Stimulated activated CD8-positive, alpha-beta memory T cell treated with anti-CD3 and anti-CD28 coated beads, Interleukin-4, amount 100 ng/mL, for 24 hours (primary cell): Measurements from ENCODE around the gene FLT1.

Source experiments
- DNase-seq: peaks from one replicate; pipeline ENCODE4 v3.0.0-alpha.2; 2020; ENCODE audit warnings: low read depth

FLT1 gene

DNA sequence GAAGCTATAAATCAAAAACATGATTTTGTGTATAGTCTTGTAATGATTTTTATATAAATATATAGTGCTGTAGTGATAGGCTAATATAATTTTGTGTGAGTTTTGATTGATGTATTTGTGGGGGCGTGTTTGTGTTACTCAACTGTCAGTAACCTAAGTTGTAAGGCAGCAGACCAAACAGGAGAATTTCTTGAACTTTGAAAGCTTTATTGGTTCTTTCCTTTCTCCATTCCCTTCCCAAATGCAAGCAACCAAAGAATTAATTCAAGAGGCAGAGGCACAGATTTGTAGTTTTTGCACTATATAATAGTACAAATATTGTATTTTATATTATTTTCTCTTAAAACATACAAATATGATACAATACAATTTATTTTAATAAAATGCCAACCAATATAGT, 109.6 kb downstream of the FLT1 start:
- DNase-seq, result no peak

DNA sequence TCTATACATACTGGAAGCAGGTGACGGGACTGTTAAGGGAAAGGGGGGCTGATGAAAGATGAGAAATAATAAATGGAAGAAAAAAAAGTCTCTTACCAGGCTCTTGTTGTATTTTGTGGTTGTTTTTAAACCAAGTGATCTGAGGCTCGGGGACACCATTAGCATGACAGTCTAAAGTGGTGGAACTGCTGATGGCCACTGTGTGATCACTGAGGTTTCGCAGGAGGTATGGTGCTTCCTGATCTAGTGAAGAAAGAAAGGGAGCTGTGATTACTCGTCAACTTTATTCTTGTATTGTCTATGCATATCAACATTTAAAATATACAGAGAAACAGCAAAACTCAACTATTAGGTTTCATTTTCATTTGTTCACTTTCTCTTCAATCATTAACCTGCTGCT, 110.1 kb downstream of the FLT1 start:
- DNase-seq, result no peak

DNA sequence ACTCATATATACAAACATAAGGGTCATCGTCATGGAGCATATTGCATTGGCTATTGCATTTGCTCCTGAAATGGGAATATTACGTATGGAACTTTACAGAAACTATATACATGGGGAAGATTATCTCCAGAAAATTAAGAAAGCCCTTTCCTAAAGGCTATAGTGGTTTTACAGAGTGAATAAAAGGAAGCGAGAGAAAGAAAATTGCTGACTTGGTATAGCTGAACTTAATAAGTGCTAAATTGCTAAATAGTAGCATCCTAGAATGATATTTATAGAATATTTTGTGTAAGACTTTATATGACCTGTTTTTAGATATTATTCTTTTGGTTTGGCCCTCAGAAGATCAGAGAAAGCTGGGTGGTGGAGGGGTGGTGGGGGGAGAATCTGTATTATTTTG, 114.6 kb downstream of the FLT1 start:
- DNase-seq, result no peak

DNA sequence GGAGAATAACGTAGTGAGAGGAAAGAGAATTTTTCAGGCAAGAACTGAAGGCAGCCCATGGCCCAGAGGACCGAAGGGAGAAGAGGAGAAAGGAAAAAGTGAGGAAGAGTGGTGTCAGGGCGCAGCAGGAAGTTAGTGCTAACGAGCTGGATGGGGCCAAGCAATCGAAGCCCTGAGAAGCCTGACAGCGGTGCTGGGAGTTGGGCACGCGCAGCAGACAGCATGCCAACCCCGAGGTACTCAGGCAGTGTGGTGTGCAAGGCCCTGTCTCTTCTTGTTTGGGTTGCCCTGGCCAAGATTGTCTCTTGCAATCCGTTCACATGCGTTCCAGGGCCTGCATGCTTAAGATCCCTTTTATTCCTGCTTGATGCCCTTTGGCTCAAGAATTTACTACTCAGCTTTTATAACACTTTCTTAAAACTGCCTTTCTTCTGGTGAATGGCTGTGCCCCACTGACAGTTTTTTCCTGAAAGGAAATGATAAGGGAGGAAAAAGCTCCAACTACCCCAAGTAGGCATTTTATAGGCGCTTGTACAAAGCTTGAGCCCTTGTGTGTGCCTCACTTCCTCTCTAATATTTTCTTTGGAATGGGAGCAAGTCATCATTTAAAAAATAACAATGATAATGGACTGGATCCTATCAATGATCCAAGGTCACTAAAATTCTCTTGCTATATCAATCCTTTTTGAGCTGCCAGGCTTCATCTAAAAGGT, 115.4 kb downstream of the FLT1 start:
- no peak for DNase-seq

DNA sequence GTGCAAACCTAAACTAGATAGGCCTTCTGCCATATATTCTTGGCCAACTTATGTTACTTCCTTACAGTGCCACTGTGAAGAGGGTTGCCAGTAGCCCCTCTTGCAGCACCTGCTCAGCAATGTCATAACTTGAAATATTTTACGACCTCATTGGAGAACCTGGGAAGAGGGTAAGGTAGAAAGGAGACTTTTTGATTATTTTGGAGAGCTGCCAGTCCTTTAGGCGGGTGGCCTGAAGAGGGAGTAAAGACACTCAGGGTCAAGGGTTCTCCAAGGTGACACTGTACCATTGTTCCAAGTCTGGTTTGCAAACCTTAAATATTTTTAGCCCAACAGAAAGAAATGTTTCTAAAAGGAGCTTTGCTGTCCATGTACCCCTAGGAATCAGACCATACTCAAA, 118.3 kb downstream of the FLT1 start:
- DNase-seq, result no peak

DNA sequence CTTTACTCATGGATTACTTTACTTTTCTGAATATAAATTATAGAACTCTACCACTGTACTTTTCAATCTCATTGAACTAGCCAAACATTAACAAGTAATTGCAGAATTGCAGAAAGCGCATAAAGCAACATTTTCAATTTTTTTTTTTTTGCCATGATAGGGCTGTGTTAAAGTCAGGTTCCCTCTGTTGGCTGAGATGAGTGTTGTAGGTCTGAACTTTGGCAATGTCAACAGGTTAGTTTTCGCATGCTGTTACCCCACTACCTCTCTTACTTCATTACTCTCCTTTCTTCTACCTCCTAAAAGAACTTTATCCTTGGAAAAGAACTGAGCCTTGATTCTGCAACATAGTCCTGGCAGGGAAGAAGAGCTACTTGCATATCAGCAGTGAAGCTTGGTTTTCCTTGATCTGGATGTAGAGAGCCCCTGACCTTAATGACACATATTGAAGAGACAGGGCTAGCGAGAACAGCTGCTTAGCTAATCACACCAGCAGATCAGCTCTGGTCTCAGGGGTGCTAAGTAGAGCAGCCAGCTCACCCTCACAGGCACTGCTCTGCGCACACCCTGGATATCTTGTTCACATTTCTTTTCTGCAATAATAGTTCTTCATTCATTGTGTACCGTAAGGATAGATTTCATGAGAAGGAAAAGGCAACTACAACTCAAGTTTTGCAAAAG, 119.5 kb downstream of the FLT1 start:
- no peak for DNase-seq

DNA sequence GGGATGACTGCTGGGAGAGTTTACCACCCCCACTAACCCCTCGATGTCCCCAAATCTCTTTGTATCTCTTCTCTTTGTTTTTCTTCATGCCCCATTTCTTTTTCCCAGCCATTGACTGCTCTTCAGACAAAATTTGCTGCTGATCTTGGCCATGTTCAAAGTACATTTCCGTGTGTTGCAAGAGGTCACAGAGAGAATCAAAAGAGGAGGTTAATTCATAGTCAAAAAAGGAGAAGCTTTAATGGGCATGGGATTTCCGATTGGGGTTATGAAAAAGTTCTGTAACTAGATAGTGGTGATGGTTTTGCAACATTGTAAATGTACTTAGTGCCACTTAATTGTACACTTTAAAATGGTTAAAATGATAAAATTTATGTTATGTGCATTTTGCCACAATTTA, 121.1 kb downstream of the FLT1 start:
- DNase-seq, result no peak

DNA sequence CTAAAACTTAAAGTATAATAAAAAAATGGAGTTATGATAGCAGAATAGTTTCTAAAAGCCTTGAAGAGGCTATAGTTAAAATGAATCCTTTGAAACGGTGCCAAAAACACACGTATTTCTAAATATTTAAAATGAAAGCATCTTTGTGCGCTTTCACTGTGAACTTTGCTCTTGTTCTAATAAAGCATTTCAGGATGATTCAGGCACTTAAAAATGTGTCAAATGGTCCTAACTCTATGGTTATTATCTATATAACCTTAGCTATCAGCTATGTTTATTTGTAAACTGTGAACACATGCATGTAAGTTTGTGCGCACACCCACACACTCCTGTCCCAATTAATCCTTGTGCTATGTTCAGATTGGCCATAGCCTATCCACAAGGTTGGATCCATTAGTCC, 124.5 kb downstream of the FLT1 start:
- no peak for DNase-seq

DNA sequence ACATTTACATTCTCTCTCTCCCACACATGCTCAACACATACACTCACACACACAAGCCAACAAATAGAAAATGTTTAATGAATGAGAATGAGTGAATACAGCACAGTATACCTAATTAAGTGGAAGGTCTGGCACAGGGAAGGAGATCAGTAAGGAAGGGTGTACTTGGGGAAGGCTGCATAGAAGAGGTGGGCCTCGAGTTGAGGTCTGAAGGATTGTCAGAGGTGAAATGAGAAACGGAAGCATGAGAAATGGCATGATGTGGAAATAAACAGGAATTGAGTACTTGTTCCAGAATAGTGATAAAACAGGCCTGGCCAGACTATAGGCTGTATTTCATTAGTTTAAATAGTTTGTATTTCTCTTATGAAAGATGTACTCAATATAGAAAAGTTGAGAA, 136.2 kb downstream of the FLT1 start:
- DNase-seq, result no peak

DNA sequence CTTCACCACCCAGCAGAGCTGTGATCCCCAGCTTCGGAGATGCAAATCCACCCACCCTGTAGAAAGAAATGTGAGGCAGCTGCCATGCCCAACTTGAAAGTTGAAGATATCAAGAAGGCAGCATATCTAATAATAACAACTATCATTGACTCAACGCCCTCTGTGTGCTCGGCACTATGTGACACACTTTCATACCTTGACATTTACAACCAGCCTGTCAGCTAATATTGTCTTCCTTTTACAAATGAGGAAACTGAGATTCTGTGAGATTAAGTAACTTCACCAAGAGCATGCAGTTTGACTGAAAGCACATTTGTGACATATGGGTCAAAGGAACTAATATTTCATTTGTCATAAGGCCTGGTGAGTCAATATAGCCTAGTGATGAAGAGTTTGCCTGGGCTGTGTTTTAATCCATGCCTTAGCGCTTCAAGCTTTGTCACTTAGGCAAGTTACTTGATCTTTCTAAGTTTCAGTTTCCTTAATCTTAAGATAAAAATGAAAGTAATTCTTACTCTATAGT, 137.0 kb downstream of the FLT1 start:
- DNase-seq, result no peak

DNA sequence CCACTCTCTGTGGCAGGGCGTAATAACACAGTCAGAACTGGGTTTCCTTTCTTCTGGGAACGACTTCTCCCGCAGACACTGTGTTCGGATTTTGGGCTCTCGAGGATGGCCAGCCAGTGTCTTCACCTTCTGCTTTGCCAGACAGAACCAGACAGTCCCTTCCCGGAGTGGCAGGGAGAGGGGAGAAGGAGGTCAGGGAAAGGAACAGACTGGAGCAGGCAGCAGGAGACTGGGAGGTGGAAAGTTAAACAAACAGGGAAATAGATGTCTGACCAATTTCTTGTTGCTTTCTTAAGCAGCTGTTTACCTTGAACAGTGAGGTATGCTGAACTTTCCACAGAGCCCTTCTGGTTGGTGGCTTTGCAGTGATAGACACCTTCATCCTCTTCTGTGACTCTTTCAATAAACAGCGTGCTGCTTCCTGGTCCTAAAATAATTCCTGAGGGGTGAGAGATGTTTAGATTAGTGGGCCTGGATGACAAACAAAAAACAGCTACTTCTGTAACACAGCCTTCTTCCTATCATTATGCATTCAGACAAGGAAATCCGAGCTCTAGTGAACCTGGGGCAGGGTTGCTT, 137.6 kb downstream of the FLT1 start:
- no peak for DNase-seq

DNA sequence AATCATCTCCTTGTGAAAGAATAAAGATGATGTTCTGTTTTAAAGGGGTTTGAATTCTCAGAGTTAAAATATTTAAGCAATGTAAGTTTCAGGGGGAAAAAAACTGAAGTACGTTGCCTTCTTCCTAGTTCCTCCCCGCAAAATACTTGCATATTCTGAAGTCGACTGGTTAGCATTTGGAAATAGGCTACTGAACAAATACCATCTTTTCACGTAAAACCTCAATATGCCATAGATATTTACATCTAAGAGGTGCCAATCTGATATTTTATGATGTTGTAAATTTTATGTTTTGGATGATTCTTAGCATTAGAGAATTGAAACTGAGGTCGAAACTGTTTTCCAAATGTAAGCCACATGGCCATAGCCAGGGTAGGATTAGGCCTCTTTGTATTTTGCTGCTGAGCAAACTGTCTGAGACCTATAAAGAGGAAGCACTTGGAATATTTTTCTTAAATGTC, 138.3 kb downstream of the FLT1 start:
- DNase-seq, result no peak

DNA sequence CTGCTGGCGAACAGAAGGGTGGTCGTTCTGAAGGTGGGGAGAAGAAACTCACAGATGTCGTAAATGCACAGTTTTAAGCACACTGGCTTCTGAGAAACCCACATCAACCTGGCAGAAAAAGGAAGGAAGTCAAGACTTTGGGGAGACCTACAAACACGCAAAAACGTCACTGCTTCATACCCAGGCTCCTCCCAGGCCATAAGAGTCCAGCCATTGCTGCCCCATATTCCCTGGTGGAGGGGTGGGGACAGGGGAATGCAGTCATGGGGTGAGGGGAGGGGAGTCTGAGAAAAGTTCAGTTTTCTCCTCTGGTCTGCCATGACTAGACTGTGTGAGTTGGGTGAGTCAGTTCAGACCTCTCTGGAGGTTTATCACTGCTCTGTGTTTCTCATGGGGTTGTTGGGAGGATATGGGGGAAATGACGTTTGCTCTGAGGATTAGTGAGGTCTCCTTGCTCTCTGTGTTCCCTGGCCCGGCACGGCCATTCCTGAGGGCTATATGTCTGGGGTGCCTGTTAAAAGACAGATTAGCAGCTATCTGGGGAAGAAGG, 139.0 kb downstream of the FLT1 start:
- DNase-seq, result no peak

DNA sequence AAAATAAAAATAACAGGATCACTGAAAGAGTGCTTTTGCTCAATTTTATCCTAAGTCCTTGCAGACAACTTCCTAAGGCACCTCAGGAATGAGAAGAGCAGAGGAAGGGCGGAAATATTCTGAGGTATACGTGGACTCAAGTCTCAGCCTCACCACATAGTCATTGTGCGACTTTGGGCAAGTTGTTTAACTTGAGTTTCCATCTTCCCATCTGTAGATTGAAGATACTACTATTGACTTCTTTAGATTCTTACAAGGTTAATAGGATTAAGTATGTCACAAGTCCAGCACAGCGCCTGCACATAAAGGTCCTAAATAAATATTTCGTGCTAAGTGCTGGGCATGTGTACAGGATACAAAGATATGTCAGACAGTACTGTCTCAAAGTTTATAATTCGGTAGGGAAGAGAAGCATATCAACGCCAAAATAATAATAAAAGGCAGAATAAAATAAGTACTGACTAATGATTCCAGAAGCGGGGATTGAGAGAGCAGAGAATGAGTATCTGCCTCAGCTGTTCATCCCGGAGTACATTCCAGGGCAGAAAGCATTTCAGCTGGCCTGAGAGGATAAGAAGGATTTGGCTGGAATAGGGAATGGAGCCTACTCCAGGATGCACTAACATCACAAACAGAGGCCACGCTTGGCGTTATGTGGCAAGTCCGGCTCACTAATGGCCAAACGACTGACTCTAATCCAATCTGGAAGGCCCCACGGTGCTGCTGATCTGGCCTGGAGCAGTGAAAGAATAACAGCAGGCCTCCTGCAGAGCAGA, 139.7 kb downstream of the FLT1 start:
- DNase-seq, result no peak

DNA sequence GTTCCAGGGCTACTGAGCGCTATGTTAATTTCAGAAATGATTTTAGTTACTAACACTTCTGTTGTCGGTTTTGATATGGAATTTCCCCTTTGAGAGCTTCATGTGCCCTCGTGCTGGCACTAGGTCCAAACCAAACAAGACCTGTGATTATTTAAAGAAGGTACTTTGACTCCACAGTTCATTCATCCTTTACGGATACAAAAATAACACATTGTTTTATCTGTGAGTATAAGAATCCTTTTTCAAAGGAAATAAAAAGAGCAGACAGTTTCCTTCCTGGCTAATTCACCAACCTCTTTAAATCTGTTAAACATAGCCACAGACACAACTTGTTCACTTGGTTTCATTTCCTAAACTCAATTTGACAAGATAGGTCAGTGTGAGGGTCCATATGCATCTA, 141.2 kb downstream of the FLT1 start:
- no peak for DNase-seq

DNA sequence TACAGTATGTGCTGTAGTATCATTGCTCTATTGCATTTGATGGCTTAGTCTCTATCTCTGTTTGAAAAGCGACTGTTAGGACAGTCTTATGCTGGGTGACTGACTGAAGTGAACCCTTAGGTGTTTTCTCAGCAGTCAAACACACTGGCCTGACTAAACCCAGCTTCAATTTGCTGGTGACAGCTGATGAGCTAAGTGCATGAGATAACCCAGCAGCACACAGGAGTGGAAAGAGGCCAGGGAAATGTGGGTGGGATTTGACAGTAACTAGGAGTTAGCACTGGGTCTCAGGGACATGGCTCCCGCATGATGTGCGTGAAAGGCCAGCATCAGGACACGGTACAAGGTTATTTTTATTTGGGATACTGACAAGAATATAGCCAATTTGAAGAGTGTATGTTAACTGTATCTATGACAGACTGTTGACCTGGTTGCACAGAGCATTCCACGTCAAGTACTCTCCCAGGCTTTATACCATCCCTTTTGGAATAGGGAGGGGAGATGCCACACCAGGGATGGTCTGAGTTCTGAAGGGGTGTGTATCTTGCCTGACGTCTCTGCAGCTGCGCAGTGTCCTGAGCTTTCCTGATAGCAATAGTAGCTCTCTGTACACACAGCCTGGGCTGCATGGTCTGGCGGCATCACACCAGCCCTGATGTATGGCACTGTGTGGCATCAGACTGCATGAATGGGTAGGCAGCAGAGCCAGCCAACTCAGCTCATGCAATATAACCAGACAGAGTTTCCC, 144.8 kb downstream of the FLT1 start:
- DNase-seq, result no peak

DNA sequence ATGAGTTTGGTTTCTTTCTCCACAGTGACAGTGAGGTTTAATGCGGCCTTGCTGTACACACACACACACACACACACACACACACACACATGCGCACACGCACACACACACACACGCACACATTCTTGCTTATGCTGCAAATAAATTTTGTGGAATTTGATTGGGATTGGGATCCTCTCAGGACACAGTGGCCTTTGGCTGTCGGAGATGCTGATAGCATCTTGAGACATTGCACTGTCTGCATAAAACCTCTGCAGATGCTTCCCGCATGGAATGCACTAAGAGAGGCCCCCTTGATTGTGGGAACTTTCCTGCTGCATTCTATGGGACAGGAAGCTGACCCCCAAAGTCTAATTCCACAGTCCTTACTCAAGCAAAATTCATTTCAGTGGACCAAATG, 145.6 kb downstream of the FLT1 start:
- DNase-seq, result no peak

DNA sequence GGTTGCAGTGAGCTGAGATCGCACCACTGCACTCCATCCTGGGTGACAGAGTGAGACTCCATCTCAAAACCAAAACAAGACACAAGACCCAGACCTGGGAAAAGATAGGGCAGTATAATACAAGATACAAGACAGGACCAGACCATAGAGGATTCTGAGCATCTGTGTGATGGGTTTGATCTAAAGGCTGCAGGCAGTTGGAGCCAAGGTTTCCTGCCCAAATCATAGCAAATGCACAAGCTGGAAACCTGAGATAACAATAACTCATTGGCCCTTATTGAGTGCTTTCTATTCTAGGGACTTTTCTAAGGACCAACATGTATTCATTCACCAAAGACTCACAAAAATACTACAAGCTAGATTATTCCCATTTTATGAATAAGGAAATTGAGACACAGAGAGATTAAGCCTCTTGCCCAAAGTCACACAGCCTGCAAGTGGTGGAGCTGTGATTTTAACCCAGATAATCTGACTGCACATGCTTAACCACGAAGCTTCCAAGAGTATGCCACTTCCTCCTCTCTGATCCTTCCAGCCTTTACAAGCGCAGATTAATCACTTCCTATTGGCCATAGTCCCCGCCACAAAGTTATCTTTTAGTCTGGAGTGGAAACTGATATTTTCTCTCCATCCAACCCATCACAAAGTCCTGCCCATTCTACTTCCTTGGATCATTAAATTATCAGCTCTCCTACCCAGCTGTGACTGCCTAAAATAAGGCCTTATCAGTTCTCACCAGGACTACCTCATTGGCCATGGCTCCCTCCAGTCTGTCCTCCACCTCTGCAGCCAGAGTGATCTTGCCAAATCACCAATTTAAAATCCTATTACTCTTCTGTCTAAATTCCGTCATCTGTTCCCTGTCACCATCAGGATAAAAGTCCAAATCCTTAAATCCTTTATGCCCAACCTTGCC, 147.2 kb downstream of the FLT1 start:
- DNase-seq, result no peak

DNA sequence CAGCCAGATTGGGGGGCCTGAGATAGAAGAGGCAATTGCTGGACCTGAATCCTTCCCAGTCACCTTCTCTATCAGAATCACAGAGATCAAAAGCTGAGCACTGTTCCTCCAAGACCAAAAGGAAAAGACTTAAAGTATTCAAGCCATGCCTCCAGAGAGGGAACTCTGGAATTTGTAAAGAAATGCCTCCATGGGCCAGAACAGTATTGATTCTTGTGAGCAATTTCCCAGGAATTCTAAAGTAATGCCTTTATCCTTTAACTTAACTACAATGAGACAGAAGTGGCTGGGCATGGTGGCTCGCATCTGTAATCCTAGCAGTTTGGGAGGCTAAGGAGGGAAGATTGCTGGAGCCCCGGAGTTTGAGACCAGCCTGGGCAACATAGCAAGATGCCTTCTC, 148.8 kb downstream of the FLT1 start:
- no peak for DNase-seq

DNA sequence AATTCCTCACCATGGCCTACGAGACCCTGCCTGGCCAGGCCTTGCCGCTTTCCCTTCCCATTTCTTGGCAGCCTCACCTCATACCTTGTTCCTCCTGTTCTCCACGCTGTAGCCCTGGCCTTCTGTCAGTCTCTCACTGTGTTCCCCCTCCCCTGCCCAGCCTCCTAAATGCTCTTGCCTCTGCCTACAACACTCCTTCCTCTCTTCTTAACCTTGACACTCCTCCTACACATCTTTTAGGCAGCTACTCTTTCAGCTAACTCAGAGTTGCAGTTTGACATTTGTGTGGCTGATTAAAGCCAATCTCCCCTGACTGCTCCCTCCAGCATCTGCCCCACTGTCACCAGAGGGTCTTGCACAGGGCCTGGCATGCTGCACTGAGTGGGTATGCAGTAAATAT, 150.8 kb downstream of the FLT1 start:
- DNase-seq, result no peak
